ENCODE measurements around the gene SLC36A3. TPM values are rescaled to one million over a fixed set of nuclear protein-coding genes. Genes with fewer than 3 reads are reported as not detected.

The SLC36A3 gene
- total and polyA plus RNA-seq, 2 of the 4 experiments (the other 2 are of a cell fraction), result not detected

DNA sequence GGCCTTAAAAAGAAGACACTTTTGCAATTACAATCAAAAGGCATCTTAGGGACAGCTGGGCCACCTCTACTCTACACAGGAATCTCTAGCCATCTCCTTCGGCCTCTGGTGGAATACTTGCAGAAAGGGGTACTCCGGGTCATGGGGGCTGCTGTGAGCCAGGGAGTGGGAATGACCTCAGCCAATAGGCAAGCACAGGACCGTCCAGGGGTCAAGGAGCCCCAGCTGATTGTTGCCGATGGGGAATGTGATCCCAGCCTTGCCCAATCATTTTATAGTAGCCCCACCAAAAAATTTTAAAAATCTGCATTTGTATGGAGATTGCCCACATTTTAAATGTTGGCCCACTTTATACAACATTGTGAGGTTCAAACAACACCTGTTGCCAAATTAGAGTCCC lies 16.9 kb upstream of the SLC36A3 start:
- dilution Hi-C loops (cut with HindIII; ENCODE audit: low sequenced_read_pairs, unreplicated experiment), result no loop called here
- Histone ChIP-seq H2AK9ac (replicated peaks; ENCODE audit: low read depth, low read length, poor library complexity) (no peak overlapping the region), H4K91ac (ENCODE audit: insufficient read depth, low read depth, low read length) (no peak overlapping the region), H4K5ac (ENCODE audit: low read depth, low read length) (no peak overlapping the region), H2BK15ac (ENCODE audit: low read depth, low read length) (no peak overlapping the region), H3K23ac (ENCODE audit: low read depth, low read length) (no peak overlapping the region), H2BK5ac (ENCODE audit: low read depth, low read length, poor library complexity, severe bottlenecking) (no peak overlapping the region), H3K4me2 (ENCODE audit: low read depth, low read length) (no peak overlapping the region), H3K56ac (ENCODE audit: extremely low read depth, insufficient read depth, low read length) (no peak overlapping the region), H3K4me3 (ENCODE audit: insufficient read depth, low read depth, low read length) (no peak overlapping the region), H3K9ac (ENCODE audit: low read depth, low read length) (no peak overlapping the region), H4K20me1 (ENCODE audit: insufficient read depth, low read length) (no peaks in the 10 kb centered on the region), H3K27ac (ENCODE audit: insufficient read depth, low read length) (no peak overlapping the region), H2AFZ (replicated peaks; ENCODE audit: low read length, poor library complexity) (no peak overlapping the region), H2BK120ac (ENCODE audit: low read depth, low read length) (no peak overlapping the region), H3K9me3 (ENCODE audit: control insufficient read depth, insufficient read depth, low read length) (no peaks in the 10 kb centered on the region), H3K14ac (replicated peaks; ENCODE audit: low read depth, low read length) (no peak overlapping the region), H3K79me1 (ENCODE audit: low read depth in 1 of 2, low read length in 2 of 2) (no peaks in the 10 kb centered on the region), H2BK20ac (ENCODE audit: low read depth, low read length) (no peak overlapping the region), H4K8ac (ENCODE audit: low read depth in 2 of 2, low read length in 2 of 2) (no peak overlapping the region), H3K18ac (ENCODE audit: low read depth, low read length) (no peak overlapping the region), H3K4ac (ENCODE audit: low read depth, low read length) (no peak overlapping the region), H3K27me3 (ENCODE audit: control insufficient read depth, insufficient read depth, low read length) (peaks cover 2% of the 10 kb centered on the region; the same call in 1 of the 2 replicates), H2AK5ac (ENCODE audit: low read depth, low read length) (no peak overlapping the region), H3K36me3 (ENCODE audit: control insufficient read depth, insufficient read depth, low read length) (no peaks in the 10 kb centered on the region), H3K4me1 (ENCODE audit: control insufficient read depth, insufficient read depth, low read length) (no peaks in the 10 kb centered on the region), H3K9me1 (ENCODE audit: insufficient read depth, low read length) (no peaks in the 10 kb centered on the region)
- no TSS peak for BruUV-seq (replicated peaks)
- no peak for TF ChIP-seq CEBPB (IDR thresholded peaks at IDR 0.05; ENCODE audit: low read depth, low read length)
- no peak for TF ChIP-seq MXI1 (IDR thresholded peaks at IDR 0.05; ENCODE audit: borderline replicate concordance, low read depth, low read length)
- TF ChIP-seq ELK1 (IDR thresholded peaks at IDR 0.05; ENCODE audit: borderline replicate concordance, low read depth, low read length), result no peak
- in situ Hi-C loops (cut with MboI; ENCODE audit: low sequenced_read_pairs), result no loop called here
- ChIA-PET CTCF (no interaction called here), POLR2A (ENCODE audit: unreplicated experiment) (no interaction called here)
- no peak for DNase-seq
- WGBS, 2 experiments (ENCODE audit: extremely low coverage in 2 of 2, insufficient read length in 1 of 2), result no CpG with 5 or more reads among the region's 4 CpGs
- no peak for ATAC-seq (ENCODE audit: low read depth)
- intact Hi-C loops (cut with micrococcal nuclease), result no loop called here

Measured in IMR-90 (cell line).